HG03432 (cell line): ENCODE results near the gene SYTL3.
"Not testable (repeated sequence)": the region's sequence is repeated elsewhere in the genome, so short reads cannot be mapped to it uniquely, and the experiment has no call there.

Experiments
- ATAC-seq: cut with Tn5 transposase; IDR thresholded peaks from one replicate; pipeline ENCODE4 v1.9.1; 2021; ENCODE audit warnings: mild to moderate bottlenecking, moderate library complexity; ENCODE audit not compliant: unreplicated experiment

Gene SYTL3, protein sequence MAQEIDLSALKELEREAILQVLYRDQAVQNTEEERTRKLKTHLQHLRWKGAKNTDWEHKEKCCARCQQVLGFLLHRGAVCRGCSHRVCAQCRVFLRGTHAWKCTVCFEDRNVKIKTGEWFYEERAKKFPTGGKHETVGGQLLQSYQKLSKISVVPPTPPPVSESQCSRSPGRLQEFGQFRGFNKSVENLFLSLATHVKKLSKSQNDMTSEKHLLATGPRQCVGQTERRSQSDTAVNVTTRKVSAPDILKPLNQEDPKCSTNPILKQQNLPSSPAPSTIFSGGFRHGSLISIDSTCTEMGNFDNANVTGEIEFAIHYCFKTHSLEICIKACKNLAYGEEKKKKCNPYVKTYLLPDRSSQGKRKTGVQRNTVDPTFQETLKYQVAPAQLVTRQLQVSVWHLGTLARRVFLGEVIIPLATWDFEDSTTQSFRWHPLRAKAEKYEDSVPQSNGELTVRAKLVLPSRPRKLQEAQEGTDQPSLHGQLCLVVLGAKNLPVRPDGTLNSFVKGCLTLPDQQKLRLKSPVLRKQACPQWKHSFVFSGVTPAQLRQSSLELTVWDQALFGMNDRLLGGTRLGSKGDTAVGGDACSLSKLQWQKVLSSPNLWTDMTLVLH

GRCh38 chr6:158649289-158650143 is at the start of gene SYTL3:
SYTL3 (plus strand) TSS chr6:158650054; CDS start chr6:158663269, 13,215 bp downstream.
- ATAC-seq = peak; percentile 53

- ATAC-seq = no peak
Measured at GRCh38 chr6:158603261-158604047, 46.4 kb upstream of the SYTL3 start.

GRCh38 chr6:158604048-158604406 is 45.8 kb upstream of the SYTL3 start:
- no peak for ATAC-seq

DNA sequence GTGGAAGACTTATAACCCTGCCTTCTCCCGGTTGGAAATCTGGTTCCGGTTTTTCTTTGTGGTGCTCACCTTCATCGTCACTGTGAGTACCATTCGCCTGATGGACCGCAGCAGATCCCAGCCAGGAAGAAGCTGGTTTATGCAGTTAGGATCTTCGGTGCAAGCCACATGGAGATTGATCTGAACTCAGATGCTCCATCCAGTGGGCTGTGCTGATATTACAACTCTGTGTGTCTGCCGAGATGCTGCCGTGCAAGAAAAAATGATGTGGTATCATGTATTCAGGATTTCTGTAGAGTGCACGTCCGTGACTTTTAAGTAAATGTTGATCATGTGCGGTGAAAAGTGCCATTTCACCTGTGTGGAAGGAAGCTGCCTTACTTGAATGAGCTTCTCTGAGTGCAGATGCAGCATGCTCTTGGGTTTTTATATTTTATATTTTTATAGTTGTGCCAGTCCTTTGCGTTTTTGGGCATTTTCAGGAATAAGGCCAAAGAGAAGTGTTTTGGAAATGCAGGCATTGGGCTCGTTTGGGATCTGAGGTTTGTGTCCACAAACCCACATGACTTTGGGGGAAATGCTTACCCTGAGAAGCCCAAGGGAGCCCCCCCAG is 44.5 kb upstream of the SYTL3 start:
- no peak for ATAC-seq

DNA sequence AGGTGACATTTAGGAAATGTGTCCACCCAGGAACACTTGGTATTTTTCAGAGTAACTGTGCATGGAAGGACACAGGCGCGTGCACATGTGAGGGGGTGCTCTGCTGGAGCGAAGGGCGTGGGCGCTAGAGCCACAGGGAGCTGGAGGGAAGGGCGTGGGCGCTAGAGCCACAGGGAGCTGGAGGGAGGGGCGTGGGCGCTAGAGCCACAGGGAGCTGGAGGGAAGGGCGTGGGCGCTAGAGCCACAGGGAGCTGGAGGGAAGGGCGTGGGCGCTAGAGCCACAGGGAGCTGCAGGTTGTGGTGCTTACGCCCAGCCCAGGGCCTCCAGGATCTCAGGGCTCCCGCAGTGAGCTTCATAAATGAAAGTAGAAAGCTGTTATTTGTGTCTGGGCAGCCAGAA is 43.8 kb upstream of the SYTL3 start:
- ATAC-seq = not testable (repeated sequence)

DNA sequence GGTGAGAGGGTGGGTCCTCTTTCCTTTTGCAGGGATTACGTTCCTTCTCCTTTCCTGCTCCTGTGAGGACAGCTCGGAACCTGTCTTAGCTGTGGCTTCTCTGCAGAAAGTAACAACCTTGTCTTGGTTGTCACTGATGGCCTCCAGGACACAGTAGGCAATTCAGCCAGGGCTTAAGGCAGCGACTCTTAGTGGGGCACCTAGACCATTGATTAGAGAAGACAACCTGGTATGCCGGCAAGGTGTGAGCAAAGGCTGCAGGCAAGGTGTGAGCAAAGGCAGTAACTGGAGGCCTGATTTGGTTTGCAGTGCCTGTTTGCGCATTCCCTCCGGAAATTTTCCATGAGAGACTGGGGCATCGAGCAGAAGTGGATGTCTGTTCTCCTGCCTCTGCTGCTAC is 42.9 kb upstream of the SYTL3 start:
- no peak for ATAC-seq

DNA sequence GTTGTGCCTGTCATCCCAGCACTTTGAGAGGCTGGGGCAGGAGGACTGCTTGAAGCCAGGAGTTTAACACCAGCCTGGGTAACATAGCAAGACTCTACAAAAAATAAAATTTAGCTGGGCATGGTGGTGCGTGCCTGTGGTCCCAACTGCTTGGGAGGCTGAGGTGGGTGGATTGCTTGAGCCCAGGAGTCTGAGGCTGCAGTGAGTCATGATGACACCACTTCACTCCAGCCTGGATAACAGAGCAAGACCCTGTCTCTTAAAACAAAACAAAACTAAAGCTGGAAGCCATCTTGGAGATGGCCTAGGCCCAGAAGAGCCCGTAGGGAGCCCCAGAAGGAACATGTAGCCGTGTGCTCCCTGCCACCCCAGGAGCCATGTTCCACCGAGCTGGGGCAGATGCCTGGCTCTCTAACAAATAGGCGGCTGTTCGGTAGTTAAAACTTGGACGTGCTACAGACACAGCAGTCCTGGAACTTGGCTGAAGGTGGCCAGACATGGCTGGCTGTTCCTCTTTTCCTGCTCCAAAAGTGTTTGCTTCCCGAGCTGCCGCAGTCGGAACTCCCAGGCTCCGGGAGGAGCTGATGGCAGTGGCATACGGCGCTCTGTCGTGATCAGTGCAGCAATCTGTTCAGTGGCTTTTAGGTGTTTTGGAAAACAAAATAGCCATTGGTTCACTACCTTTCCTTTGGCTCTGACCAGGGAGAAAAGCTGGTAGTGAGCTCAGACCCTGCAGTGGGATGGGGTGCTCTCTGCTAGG is 42.3 kb upstream of the SYTL3 start:
- no peak for ATAC-seq

GRCh38 chr6:158608221-158608620 is 41.6 kb upstream of the SYTL3 start:
- ATAC-seq = no peak

GRCh38 chr6:158609455-158610155 is 40.2 kb upstream of the SYTL3 start:
- ATAC-seq = no peak

GRCh38 chr6:158610319-158610968 is 39.4 kb upstream of the SYTL3 start:
- ATAC-seq = no peak

- no peak for ATAC-seq
Measured at GRCh38 chr6:158611039-158611438, 38.8 kb upstream of the SYTL3 start.

DNA sequence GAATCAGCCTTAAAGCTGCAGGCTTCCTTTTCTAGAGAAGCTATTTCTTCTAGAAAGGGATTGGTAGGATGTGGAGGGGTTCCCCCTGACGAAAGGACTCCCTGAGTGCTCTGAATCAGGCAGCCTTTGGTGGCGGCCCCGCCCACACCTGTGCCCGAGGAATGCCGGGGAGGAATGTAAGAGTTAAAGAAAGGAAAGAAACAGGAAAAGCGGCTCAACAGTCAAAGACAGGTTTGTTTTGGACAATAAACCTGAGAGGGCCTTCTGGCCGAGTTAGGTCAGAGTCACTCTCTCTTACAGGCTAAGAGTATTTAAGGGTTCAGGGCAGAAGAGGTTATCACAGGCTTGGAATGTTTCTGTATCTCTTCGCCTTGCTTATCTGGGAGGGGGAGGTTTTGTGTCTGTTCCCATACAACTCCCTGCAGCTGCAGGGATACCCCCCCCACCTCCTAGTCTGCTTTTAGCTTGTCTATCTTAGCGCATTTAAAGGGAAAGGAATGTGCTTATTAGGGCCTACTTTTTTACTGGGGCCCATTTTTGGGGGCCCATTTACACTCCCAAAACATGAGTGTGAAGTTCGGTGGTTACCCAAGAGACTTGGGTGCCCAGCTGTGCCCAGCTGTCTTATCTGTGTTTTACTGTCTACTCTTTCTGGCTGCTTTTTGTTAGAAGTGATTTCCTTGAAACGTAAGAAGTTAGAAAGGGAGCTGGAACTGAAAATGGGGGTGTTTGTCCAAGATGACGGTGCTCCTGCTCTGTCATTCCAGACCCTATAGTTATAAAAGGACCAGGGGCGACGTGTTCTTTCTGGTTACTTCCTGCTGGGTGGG is 38.1 kb upstream of the SYTL3 start:
- ATAC-seq = no peak

DNA sequence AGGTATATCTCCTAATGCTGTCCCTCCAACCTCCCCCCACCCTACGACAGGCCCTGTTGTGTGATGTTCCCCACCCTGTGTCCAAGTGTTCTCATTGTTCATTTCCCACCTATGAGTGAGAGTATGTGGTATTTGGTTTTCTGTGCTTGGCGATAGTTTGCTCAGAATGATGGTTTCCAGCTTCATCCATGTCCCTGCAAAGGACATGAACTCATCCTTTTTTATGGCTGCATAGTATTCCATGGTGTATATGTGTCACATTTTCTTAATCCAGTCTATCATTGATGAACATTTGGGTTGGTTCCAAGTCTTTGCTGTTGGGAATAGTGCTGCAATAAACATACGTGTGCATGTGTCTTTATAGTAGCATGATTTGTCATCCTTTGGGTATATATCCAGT is 35.2 kb upstream of the SYTL3 start:
- ATAC-seq = not testable (repeated sequence)

- ATAC-seq = not testable (repeated sequence)
Measured at GRCh38 chr6:158618289-158618688, 31.6 kb upstream of the SYTL3 start.

GRCh38 chr6:158619922-158620801 is 29.7 kb upstream of the SYTL3 start:
- no peak for ATAC-seq

DNA sequence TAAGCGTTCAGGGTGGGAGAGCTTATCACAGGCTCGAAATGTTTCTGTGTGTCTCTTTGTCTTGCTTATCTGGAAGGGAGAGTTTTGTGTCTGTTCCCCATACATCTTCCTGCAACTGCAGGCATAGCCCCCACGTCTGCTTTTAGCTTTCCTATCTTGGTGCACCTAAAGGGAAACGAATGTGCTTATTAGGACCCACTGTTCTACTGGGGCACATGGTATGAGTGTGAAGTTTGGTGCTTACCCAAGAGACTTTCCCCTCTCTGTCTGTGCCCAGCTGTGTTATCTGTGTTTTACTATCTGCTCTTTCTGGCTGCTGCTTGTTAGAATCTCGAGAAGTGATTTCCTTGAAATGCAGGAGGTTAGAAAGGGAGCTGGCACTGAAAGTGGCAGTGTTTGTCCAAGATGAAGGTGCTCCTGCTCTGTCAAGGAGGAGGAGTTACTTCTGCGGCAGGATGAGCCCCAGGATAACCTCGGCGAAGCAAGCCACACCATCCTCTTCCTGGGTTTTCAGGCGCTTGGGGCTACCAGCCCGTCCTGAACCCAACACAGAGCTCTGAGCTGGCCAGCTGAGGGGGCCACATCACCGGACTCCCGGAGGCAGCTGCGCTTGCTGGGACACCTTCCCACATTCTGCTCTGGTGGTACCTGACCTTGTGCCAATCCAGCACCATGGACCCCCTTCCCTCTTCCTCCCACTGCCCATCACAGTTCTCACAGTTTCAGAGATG is 28.7 kb upstream of the SYTL3 start:
- ATAC-seq = no peak
